Measurements from ENCODE around the gene NAT8L.

NAT8L gene

DNA sequence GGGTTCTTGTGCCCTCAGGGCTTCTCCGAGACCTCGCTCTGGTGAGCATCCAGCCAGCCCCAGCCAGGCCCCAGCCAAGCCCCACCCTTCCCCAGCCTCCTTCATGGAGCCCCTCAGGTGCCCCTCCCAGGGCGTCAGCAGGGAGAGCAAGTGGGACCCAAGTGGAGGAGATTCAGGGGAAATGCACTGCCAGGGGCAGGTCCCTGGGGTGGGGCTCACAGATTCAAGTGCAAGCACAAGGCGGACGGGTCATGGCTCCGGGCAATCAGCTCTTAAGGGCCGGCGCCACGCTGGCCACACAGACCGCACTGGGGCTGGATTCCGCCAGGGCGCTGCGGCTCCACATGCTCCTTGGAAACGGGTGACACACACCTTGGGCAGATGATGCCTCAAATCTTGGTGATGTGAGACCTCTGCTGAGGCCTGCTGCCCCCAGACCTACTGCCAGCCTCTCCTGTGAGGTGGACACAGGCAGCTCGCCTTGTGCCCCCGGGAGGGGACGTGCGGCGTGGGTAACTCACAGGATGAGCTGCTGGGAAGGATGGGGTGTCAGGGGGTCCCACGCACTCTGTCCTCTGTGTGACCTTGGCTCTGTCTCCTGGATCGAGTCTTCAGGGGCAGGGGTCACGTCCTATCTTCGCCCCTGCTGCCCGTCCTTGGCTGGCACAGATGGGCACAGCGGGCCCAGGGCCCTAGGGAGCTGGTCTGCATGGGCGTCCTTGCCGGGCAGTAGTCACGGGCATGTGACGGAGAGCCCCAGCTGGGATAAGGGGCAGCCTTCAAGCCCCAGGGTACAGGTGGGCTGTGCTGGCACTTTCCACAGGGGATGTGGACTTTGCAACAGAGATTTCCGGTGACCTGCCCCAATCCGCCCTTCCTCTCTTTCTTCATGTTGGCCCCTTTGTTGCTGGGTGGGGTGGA lies 17.1 kb downstream of the NAT8L start:
- no peaks in the 10 kb centered on the region for H3K36me3 ChIP-seq (ENCODE audit: insufficient read depth, low read length)
- H3K9me2 ChIP-seq (ENCODE audit: low read depth, low read length), result no peaks in the 10 kb centered on the region
- no peak overlapping the region for H3K9ac ChIP-seq (ENCODE audit: low read length)
- no peaks in the 10 kb centered on the region for H4K20me1 ChIP-seq (ENCODE audit: insufficient read depth, low read length)
- no peaks in the 10 kb centered on the region for H3K27me3 ChIP-seq (ENCODE audit: insufficient read depth, low read length)
- no peaks in the 10 kb centered on the region for H3K4me1 ChIP-seq (ENCODE audit: insufficient read depth, low read length, severe bottlenecking)
- H3F3A ChIP-seq (ENCODE audit: insufficient read depth, low read length), result no peaks in the 10 kb centered on the region
- H3K4me3 ChIP-seq (ENCODE audit: low read depth, low read length, poor library complexity, severe bottlenecking), result no peak overlapping the region
- no peaks in the 10 kb centered on the region for H3K79me2 ChIP-seq (ENCODE audit: insufficient read depth, low read length)
- H3K4me2 ChIP-seq (ENCODE audit: low read length), result no peak overlapping the region
- no peak overlapping the region for H3K27ac ChIP-seq (ENCODE audit: low read depth, low read length, poor library complexity, severe bottlenecking)
- no peak overlapping the region for H2AFZ ChIP-seq (ENCODE audit: low read length)
- TF ChIP-seq, protein P1, sequence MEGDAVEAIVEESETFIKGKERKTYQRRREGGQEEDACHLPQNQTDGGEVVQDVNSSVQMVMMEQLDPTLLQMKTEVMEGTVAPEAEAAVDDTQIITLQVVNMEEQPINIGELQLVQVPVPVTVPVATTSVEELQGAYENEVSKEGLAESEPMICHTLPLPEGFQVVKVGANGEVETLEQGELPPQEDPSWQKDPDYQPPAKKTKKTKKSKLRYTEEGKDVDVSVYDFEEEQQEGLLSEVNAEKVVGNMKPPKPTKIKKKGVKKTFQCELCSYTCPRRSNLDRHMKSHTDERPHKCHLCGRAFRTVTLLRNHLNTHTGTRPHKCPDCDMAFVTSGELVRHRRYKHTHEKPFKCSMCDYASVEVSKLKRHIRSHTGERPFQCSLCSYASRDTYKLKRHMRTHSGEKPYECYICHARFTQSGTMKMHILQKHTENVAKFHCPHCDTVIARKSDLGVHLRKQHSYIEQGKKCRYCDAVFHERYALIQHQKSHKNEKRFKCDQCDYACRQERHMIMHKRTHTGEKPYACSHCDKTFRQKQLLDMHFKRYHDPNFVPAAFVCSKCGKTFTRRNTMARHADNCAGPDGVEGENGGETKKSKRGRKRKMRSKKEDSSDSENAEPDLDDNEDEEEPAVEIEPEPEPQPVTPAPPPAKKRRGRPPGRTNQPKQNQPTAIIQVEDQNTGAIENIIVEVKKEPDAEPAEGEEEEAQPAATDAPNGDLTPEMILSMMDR (IDR thresholded peaks at IDR 0.05; ENCODE audit: low read length), result no peak
- TF ChIP-seq EZH2 (IDR thresholded peaks at IDR 0.05; ENCODE audit: borderline replicate concordance, low read length), result no peak
- H3K9me3 ChIP-seq (ENCODE audit: low read length), result no peaks in the 10 kb centered on the region

DNA sequence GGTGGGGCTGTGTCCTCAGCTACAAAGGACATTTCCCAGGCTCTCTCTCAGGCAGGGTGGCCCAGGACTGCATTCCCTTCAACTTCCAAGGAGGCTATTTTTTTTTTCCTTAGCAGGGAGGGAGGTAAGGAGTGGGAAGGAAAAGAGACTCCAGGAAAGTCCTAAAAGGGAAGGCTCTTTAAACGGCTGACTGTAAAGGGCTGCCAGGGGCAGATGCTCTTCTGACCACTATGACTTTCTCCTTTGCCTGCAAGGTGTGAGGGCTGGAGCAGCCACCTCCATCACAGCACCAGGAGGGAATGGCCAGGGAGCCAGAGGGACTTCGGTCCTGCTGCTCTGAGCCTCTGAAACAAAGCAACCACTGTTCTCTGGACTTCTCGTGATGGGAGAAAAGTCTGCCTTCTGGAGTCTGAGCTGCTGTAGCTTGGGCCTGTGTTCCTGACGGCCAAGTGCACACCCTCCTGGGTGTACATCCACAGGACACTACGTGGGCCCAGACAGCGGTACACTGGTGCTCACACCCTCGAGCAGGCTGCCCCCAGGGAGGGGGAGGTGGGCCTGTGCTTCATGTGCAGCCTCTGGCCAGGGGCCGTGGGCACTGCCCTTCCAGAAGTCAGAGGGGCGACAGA lies 17.9 kb downstream of the NAT8L start:
- Histone ChIP-seq H3K9ac (ENCODE audit: low read length) (no peak overlapping the region), H3K27me3 (ENCODE audit: insufficient read depth, low read length) (no peaks in the 10 kb centered on the region), H3K79me2 (ENCODE audit: insufficient read depth, low read length) (no peaks in the 10 kb centered on the region), H3K9me2 (ENCODE audit: low read depth, low read length) (no peaks in the 10 kb centered on the region), H3K36me3 (ENCODE audit: insufficient read depth, low read length) (no peaks in the 10 kb centered on the region), H4K20me1 (ENCODE audit: insufficient read depth, low read length) (no peaks in the 10 kb centered on the region), H3K27ac (ENCODE audit: low read depth, low read length, poor library complexity, severe bottlenecking) (no peak overlapping the region), H3K9me3 (ENCODE audit: low read length) (no peaks in the 10 kb centered on the region), H3K4me2 (ENCODE audit: low read length) (no peak overlapping the region), H3K4me3 (ENCODE audit: low read depth, low read length, poor library complexity, severe bottlenecking) (no peak overlapping the region), H2AFZ (ENCODE audit: low read length) (no peak overlapping the region), H3K4me1 (ENCODE audit: insufficient read depth, low read length, severe bottlenecking) (no peaks in the 10 kb centered on the region), H3F3A (ENCODE audit: insufficient read depth, low read length) (no peaks in the 10 kb centered on the region)
- TF ChIP-seq, protein P1 (IDR thresholded peaks at IDR 0.05; ENCODE audit: low read length), result no peak
- TF ChIP-seq EZH2 (IDR thresholded peaks at IDR 0.05; ENCODE audit: borderline replicate concordance, low read length), result no peak

DNA sequence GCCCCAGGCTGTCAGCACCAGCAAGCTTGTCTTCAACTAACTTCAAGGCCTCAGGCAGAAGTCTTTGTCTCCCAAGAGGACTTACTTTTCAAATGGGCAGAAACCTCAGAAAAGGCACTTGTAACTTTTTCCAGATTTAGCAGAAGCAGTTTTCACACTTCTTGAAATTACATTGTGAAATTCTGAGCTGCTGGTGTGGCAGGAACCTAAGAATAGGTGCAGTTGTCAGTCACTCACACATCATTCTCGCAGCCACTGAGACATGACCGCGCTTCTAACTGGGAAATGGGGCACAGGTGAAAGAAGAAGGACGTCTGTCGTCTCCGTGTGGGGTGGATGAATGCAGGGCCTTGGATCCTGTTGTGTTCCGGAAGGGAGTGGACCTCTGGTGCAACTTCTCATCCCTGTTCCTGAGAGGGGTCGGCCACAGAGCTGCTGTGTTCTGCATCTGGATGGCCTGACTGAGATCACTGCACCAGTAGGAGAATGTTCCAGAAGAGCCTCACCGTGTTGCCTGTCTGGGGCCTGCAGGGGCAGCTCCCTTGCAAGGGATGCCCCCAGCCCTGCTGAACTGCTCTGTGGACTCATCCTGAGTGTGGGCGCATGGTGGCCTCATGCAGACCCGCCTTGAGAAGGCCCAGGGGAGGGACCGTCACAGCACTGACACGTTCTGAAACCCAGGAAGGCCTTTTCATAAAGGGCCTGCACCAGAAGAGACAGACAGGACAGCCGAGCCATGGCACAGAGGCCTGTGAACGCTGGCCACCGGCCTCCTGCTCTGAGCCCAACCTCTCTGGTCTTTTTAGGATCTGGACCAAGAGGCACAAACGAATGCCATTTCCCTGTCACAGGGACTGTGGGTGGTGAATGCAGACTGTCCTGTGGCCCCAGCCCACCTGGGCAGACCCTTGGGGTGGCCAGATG lies 18.7 kb downstream of the NAT8L start:
- H3K79me2 ChIP-seq (ENCODE audit: insufficient read depth, low read length), result no peaks in the 10 kb centered on the region
- H3K4me2 ChIP-seq (ENCODE audit: low read length), result no peak overlapping the region

More for the DNA sequence above, 18.7 kb downstream of the NAT8L start:
- H3K4me1 ChIP-seq (ENCODE audit: insufficient read depth, low read length, severe bottlenecking), result no peaks in the 10 kb centered on the region
- H3K27ac ChIP-seq (ENCODE audit: low read depth, low read length, poor library complexity, severe bottlenecking), result no peak overlapping the region
- no peaks in the 10 kb centered on the region for H3K9me3 ChIP-seq (ENCODE audit: low read length)
- TF ChIP-seq, protein P1 (IDR thresholded peaks at IDR 0.05; ENCODE audit: low read length), result no peak
- no peak for TF ChIP-seq EZH2 (IDR thresholded peaks at IDR 0.05; ENCODE audit: borderline replicate concordance, low read length)
- no peak overlapping the region for H3K9ac ChIP-seq (ENCODE audit: low read length)
- H3K36me3 ChIP-seq (ENCODE audit: insufficient read depth, low read length), result no peaks in the 10 kb centered on the region
- no peak overlapping the region for H3K4me3 ChIP-seq (ENCODE audit: low read depth, low read length, poor library complexity, severe bottlenecking)
- H3K27me3 ChIP-seq (ENCODE audit: insufficient read depth, low read length), result no peaks in the 10 kb centered on the region
- no peaks in the 10 kb centered on the region for H3K9me2 ChIP-seq (ENCODE audit: low read depth, low read length)
- no peaks in the 10 kb centered on the region for H4K20me1 ChIP-seq (ENCODE audit: insufficient read depth, low read length)
- H2AFZ ChIP-seq (ENCODE audit: low read length), result no peak overlapping the region
- H3F3A ChIP-seq (ENCODE audit: insufficient read depth, low read length), result no peaks in the 10 kb centered on the region

All from OCI-LY1 (cell line).